Measurements from ENCODE around the gene SSH3.

The SSH3 gene

GRCh38 chr11:67303835-67304411 is 593 bp downstream of the SSH3 start:
- H3K9me3 ChIP-seq (ENCODE audit: insufficient read depth, low read length) = no peaks in the 10 kb centered on the region
- H3K4me1 ChIP-seq (ENCODE audit: low read length) = no peaks in the 10 kb centered on the region
- H3K27me3 ChIP-seq (ENCODE audit: low read depth, low read length) = no peaks in the 10 kb centered on the region
- H3K79me2 ChIP-seq (ENCODE audit: low read length) = no peaks in the 10 kb centered on the region
- H3K36me3 ChIP-seq (replicated peaks; ENCODE audit: low read depth, low read length) = peaks cover 27% of the 10 kb centered on the region
- no peak overlapping the region for H3K4me2 ChIP-seq (ENCODE audit: low read length)
- no peak overlapping the region for H2AFZ ChIP-seq (ENCODE audit: low read depth, low read length)
- TF ChIP-seq CTCF (IDR thresholded peaks at IDR 0.05; ENCODE audit: low read depth, low read length) (no peak), EZH2phosphoT487 (IDR thresholded peaks at IDR 0.05; ENCODE audit: low read depth) (no peak)
- no peak overlapping the region for H3K4me3 ChIP-seq (ENCODE audit: low read length)
- no peak overlapping the region for H3K27ac ChIP-seq (ENCODE audit: low read length)
- H3K9ac ChIP-seq (ENCODE audit: low read length) = no peak overlapping the region
- H4K20me1 ChIP-seq (ENCODE audit: insufficient read depth, low read length) = no peaks in the 10 kb centered on the region

GRCh38 chr11:67304511-67305113 is 1.3 kb downstream of the SSH3 start:
- no peaks in the 10 kb centered on the region for H3K27me3 ChIP-seq (ENCODE audit: low read depth, low read length)
- no peak overlapping the region for H3K4me2 ChIP-seq (ENCODE audit: low read length)
- no peaks in the 10 kb centered on the region for H4K20me1 ChIP-seq (ENCODE audit: insufficient read depth, low read length)
- H3K9me3 ChIP-seq (ENCODE audit: insufficient read depth, low read length) = no peaks in the 10 kb centered on the region
- TF ChIP-seq EZH2phosphoT487 (IDR thresholded peaks at IDR 0.05; ENCODE audit: low read depth) = no peak
- TF ChIP-seq CTCF (IDR thresholded peaks at IDR 0.05; ENCODE audit: low read depth, low read length) = no peak
- H3K9ac ChIP-seq (ENCODE audit: low read length) = no peak overlapping the region
- H3K36me3 ChIP-seq (replicated peaks; ENCODE audit: low read depth, low read length) = peaks cover 21% of the 10 kb centered on the region
- no peaks in the 10 kb centered on the region for H3K79me2 ChIP-seq (ENCODE audit: low read length)
- no peak overlapping the region for H3K4me3 ChIP-seq (ENCODE audit: low read length)
- H3K4me1 ChIP-seq (ENCODE audit: low read length) = no peaks in the 10 kb centered on the region
- no peak overlapping the region for H3K27ac ChIP-seq (ENCODE audit: low read length)
- no peak overlapping the region for H2AFZ ChIP-seq (ENCODE audit: low read depth, low read length)

- H4K20me1 ChIP-seq (ENCODE audit: insufficient read depth, low read length) = no peaks in the 10 kb centered on the region
- peaks cover 6% of the 10 kb centered on the region for H3K36me3 ChIP-seq (replicated peaks; ENCODE audit: low read depth, low read length)
- H3K9ac ChIP-seq (ENCODE audit: low read length) = no peak overlapping the region
These were observed 3.6 kb downstream of the SSH3 start for GRCh38 chr11:67306769-67307544.

More at GRCh38 chr11:67306769-67307544, 3.6 kb downstream of the SSH3 start:
- Histone ChIP-seq H3K4me2 (ENCODE audit: low read length) (no peak overlapping the region), H2AFZ (ENCODE audit: low read depth, low read length) (no peak overlapping the region), H3K79me2 (ENCODE audit: low read length) (no peaks in the 10 kb centered on the region), H3K27ac (ENCODE audit: low read length) (no peak overlapping the region), H3K27me3 (ENCODE audit: low read depth, low read length) (no peaks in the 10 kb centered on the region), H3K4me3 (ENCODE audit: low read length) (no peak overlapping the region), H3K9me3 (ENCODE audit: insufficient read depth, low read length) (no peaks in the 10 kb centered on the region), H3K4me1 (ENCODE audit: low read length) (no peaks in the 10 kb centered on the region)
- no peak for TF ChIP-seq CTCF (IDR thresholded peaks at IDR 0.05; ENCODE audit: low read depth, low read length)
- TF ChIP-seq EZH2phosphoT487 (IDR thresholded peaks at IDR 0.05; ENCODE audit: low read depth) = no peak
